Measurements from ENCODE around the gene PSMF1.

DNA sequence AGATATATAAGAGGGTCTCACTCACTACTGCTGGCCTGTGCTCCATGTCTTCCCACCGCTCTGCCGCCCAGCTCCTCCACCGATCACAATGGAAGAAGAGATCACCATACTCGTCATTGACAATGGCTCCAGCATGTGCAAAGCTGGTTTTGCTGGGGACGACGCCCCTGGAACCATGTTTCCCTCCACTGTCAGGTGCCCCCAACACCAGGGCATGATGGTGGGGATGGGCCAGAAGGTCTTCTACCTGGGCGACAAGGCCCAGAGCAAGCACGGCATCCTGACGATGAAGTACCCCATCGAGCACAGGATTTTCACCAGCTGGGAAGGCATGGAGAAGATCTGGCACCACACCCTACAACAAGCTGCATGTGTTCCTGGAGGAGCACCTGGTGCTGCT is 42.1 kb downstream of the PSMF1 start:
- TF ChIP-seq CTCF (IDR thresholded peaks at IDR 0.05; ENCODE audit: low read length) (no peak), EZH2 (optimal IDR thresholded peaks at IDR 0.05; ENCODE audit: low read depth, low read length) (no peak)

Data from MM.1S (cell line).